ENCODE measurements around the gene BMP7.

The BMP7 gene

DNA sequence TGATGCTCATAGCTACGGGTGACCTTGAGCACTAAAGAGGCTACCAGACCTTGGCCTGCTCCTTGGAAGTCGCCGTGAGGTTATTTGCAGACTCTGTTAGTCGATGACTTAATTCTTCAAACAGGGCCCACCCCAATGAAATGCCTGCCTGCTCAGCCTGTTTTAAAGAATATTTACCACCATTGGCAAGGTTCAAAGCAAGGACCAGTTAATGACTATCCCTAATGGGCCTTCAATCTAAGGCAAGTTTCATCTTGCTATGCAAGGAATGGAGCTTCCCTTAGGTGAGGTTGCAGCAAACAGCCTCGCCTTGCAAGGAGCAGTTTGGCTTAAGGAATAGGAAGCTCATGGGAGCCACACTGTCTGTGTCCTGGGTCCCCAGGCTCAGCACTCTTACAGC is 40.3 kb upstream of the BMP7 start:
- 91 to 98% methylated on average over 4 to 5 of the region's 5 CpGs for WGBS, 2 experiments (ENCODE audit: insufficient coverage in 2 of 2)
- Histone ChIP-seq H3K9me3 (ENCODE audit: control insufficient read depth, low read length) (no peaks in the 10 kb centered on the region), H3K4me3 (ENCODE audit: extremely low read depth, insufficient read depth, low read length, poor library complexity, severe bottlenecking) (no peak overlapping the region), H3K36me3 (ENCODE audit: control insufficient read depth, insufficient read depth, low read length) (no peaks in the 10 kb centered on the region), H3K4me1 (ENCODE audit: control insufficient read depth, insufficient read depth, low read length, poor library complexity, severe bottlenecking) (peaks cover 5% of the 10 kb centered on the region), H3K27ac (ENCODE audit: low read depth, low read length, severe bottlenecking) (no peak overlapping the region)

DNA sequence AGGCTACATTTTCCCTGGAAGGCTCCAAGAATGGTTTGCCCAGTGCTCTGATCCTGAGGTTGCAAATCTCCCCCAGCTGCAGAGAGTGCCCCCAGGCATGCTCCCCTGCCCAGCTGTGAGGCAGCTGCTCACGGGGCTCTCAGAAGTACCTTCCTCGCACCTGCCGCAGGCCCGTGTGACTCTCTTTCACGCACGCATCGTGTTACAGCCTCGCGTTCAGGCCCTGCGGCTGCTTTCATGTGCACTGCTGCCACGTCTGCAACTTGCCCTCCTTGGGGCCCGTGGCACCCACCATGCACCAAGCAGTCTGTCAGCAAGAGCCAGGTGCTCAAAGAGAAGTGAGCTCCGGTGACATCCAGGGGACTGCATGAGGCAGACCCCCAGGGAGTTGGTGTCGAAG is 34.6 kb upstream of the BMP7 start:
- Histone ChIP-seq H3K27ac (ENCODE audit: low read depth, low read length, severe bottlenecking) (no peak overlapping the region), H3K4me3 (ENCODE audit: extremely low read depth, insufficient read depth, low read length, poor library complexity, severe bottlenecking) (no peak overlapping the region), H3K36me3 (ENCODE audit: control insufficient read depth, insufficient read depth, low read length) (no peaks in the 10 kb centered on the region), H3K9me3 (ENCODE audit: control insufficient read depth, low read length) (no peaks in the 10 kb centered on the region), H3K4me1 (ENCODE audit: control insufficient read depth, insufficient read depth, low read length, poor library complexity, severe bottlenecking) (no peaks in the 10 kb centered on the region)
- 76 to 80% methylated on average over 14 of the region's 14 CpGs for WGBS, 2 experiments (ENCODE audit: insufficient coverage in 2 of 2)

DNA sequence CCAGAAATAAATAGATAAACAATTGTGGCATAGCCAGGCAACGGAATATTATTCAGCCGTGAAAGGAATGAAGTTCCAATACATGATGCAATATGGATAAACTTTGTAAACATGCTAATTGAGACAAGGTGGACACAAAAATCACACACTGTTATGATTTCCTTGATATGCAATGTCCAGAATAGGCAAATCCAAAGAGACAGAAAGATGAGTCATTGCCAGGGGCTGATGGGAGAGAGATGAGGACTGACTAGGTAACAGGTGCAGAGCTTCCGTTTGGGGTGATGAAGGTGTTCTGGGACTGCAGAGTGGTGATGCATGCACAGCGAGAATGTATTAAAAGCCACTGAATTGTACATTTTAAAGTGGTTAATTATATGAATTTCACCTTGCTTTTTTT is 32.0 kb upstream of the BMP7 start:
- no peaks in the 10 kb centered on the region for H3K36me3 ChIP-seq (ENCODE audit: control insufficient read depth, insufficient read depth, low read length)
- H3K4me1 ChIP-seq (ENCODE audit: control insufficient read depth, insufficient read depth, low read length, poor library complexity, severe bottlenecking) = no peaks in the 10 kb centered on the region

DNA sequence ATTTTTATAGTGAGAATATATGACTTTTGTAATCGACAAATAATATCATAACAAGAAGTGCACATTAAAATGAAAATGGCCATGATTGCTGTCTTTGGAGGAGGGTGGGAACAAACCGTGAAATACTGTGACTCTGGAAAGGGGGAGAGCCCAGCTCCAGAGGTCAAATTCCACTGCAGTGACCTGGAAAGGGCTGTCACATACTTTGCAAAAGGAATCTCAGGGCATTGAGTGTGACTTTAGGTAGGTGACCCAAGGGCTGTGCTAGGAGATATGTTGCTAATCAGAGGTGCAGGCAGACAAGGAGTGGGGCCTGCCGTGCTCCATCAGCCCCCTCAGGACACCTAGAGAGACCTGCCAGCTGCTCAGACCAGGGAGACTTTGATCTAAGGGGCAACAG is 28.1 kb upstream of the BMP7 start:
- Histone ChIP-seq H3K27ac (ENCODE audit: low read depth, low read length, severe bottlenecking) (no peak overlapping the region), H3K4me1 (ENCODE audit: control insufficient read depth, insufficient read depth, low read length, poor library complexity, severe bottlenecking) (no peaks in the 10 kb centered on the region), H3K4me3 (ENCODE audit: extremely low read depth, insufficient read depth, low read length, poor library complexity, severe bottlenecking) (no peak overlapping the region), H3K36me3 (ENCODE audit: control insufficient read depth, insufficient read depth, low read length) (no peaks in the 10 kb centered on the region), H3K9me3 (ENCODE audit: control insufficient read depth, low read length) (no peaks in the 10 kb centered on the region)
- WGBS, 2 experiments (ENCODE audit: insufficient coverage in 2 of 2) = 16 to 22% methylated on average over 2 of the region's 3 CpGs

More for the DNA sequence above, 32.0 kb upstream of the BMP7 start:
- H3K27ac ChIP-seq (ENCODE audit: low read depth, low read length, severe bottlenecking) = no peak overlapping the region
- no peaks in the 10 kb centered on the region for H3K9me3 ChIP-seq (ENCODE audit: control insufficient read depth, low read length)
- no peak overlapping the region for H3K4me3 ChIP-seq (ENCODE audit: extremely low read depth, insufficient read depth, low read length, poor library complexity, severe bottlenecking)
- 81 to 89% methylated on average over 2 to 3 of the region's 4 CpGs for WGBS, 2 experiments (ENCODE audit: insufficient coverage in 2 of 2)

DNA sequence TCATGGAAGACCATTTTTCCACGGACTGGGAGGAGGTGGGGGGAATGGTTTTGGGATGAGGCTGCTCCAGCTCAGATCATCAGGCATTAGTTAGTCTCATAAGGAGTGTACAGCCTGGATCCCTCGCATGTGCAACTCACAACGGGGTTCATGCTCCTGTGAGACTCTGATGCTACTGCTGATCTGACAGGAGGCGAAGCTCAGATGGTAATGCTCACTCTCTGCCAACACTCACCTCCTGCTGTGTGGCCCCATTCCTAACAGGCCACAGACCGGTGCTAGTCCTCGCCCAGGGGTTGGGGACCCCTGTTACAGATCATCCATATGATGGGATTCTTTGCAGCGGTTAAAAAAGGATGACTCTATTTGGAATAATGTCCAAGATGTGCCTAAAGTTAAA is 27.6 kb upstream of the BMP7 start:
- H3K9me3 ChIP-seq (ENCODE audit: control insufficient read depth, low read length) = no peaks in the 10 kb centered on the region
- no peak overlapping the region for H3K27ac ChIP-seq (ENCODE audit: low read depth, low read length, severe bottlenecking)
- 78 to 87% methylated on average over 5 to 7 of the region's 7 CpGs for WGBS, 2 experiments (ENCODE audit: insufficient coverage in 2 of 2)
- H3K36me3 ChIP-seq (ENCODE audit: control insufficient read depth, insufficient read depth, low read length) = no peaks in the 10 kb centered on the region
- no peaks in the 10 kb centered on the region for H3K4me1 ChIP-seq (ENCODE audit: control insufficient read depth, insufficient read depth, low read length, poor library complexity, severe bottlenecking)
- no peak overlapping the region for H3K4me3 ChIP-seq (ENCODE audit: extremely low read depth, insufficient read depth, low read length, poor library complexity, severe bottlenecking)

DNA sequence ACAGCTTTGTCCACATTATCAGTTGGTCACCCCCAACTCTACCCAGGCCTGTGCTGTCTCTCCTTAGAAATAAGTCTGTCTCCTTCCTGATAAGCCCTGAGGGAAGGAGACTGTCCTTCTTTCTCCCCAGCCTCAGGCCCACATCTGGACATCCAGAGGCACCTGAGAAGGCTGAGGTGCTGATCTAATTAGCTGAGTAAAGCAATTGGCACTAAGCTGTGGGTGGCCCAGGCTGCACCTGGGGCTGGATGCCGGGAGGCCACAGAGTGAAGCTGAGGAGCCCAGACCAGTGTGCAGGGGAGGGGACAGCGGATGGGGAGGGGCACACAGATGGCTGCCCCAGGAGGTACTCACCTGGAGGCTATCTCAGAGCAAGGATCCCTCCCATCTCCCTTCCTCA is 26.2 kb upstream of the BMP7 start:
- Histone ChIP-seq H3K9me3 (ENCODE audit: control insufficient read depth, low read length) (no peaks in the 10 kb centered on the region), H3K27ac (ENCODE audit: low read depth, low read length, severe bottlenecking) (no peak overlapping the region), H3K4me1 (ENCODE audit: control insufficient read depth, insufficient read depth, low read length, poor library complexity, severe bottlenecking) (peaks cover 3% of the 10 kb centered on the region), H3K4me3 (ENCODE audit: extremely low read depth, insufficient read depth, low read length, poor library complexity, severe bottlenecking) (no peak overlapping the region), H3K36me3 (ENCODE audit: control insufficient read depth, insufficient read depth, low read length) (no peaks in the 10 kb centered on the region)
- WGBS, 2 experiments (ENCODE audit: insufficient coverage in 2 of 2) = 83 to 86% methylated on average over 1 to 2 of the region's 2 CpGs

DNA sequence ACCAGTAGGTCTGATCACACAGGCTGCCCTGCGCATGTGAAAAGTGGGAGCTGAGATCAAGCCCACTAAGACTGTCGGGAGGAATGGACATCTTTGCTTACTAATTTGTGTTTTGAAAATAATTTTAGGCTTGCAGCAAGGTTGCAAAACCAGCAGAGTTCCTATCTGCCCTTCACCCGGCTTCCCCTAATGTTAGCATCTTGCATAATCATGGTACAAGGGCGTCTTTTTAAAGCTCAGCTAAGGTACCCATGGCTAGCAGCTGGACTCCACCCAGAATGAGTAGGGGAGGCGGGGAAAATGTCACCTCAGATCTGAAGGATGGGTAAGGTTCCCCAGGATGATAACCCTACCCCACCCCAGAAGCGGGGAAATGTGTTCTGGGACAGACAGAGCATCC is 25.3 kb upstream of the BMP7 start:
- 96 to 100% methylated on average over 3 to 4 of the region's 6 CpGs for WGBS, 2 experiments (ENCODE audit: insufficient coverage in 2 of 2)
- H3K27ac ChIP-seq (ENCODE audit: low read depth, low read length, severe bottlenecking) = no peak overlapping the region
- peaks cover 9% of the 10 kb centered on the region for H3K4me1 ChIP-seq (ENCODE audit: control insufficient read depth, insufficient read depth, low read length, poor library complexity, severe bottlenecking)
- no peak overlapping the region for H3K4me3 ChIP-seq (ENCODE audit: extremely low read depth, insufficient read depth, low read length, poor library complexity, severe bottlenecking)
- no peaks in the 10 kb centered on the region for H3K36me3 ChIP-seq (ENCODE audit: control insufficient read depth, insufficient read depth, low read length)
- H3K9me3 ChIP-seq (ENCODE audit: control insufficient read depth, low read length) = no peaks in the 10 kb centered on the region

DNA sequence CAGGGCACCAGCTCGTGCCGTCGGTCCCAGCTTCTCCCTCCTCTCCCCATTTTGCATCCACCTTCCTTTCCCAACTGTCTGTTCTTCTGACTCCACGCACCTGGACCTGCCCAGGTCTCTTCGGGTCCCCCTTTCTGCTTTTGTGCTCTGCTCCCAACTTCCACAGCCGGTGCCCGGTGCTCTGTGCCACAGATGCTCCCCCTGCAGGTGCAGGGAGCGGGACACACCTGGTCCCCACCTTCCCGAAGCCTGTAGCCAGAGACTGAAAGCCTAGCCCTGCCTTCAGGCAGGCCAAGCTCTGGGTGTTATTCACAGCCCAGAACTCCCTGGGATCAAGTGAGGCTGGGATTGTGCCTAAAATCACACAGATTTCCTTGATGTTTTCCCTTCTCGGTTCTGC is 24.6 kb upstream of the BMP7 start:
- WGBS, 2 experiments (ENCODE audit: insufficient coverage in 2 of 2) = 71 to 89% methylated on average over 9 to 10 of the region's 10 CpGs
- Histone ChIP-seq H3K4me3 (ENCODE audit: extremely low read depth, insufficient read depth, low read length, poor library complexity, severe bottlenecking) (no peak overlapping the region), H3K9me3 (ENCODE audit: control insufficient read depth, low read length) (no peaks in the 10 kb centered on the region), H3K27ac (ENCODE audit: low read depth, low read length, severe bottlenecking) (no peak overlapping the region), H3K4me1 (ENCODE audit: control insufficient read depth, insufficient read depth, low read length, poor library complexity, severe bottlenecking) (peaks cover 9% of the 10 kb centered on the region), H3K36me3 (ENCODE audit: control insufficient read depth, insufficient read depth, low read length) (no peaks in the 10 kb centered on the region)

DNA sequence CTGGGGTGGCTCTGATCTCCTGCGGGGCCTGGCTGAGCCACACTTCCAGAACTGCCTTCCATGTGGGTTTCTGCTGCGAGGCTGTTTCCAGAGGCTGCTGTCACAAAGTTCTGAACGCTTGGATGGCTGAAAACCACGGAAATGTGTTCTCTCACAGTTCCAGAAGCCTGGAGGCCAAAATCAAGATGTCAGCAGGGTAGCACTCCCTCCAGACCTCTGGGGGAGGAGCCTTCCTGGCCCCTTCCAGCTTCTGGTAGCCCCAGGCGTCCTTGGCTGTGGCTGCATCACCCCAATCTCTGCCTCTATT is 23.7 kb upstream of the BMP7 start:
- H3K4me1 ChIP-seq (ENCODE audit: control insufficient read depth, insufficient read depth, low read length, poor library complexity, severe bottlenecking) = peaks cover 9% of the 10 kb centered on the region
- no peak overlapping the region for H3K27ac ChIP-seq (ENCODE audit: low read depth, low read length, severe bottlenecking)

DNA sequence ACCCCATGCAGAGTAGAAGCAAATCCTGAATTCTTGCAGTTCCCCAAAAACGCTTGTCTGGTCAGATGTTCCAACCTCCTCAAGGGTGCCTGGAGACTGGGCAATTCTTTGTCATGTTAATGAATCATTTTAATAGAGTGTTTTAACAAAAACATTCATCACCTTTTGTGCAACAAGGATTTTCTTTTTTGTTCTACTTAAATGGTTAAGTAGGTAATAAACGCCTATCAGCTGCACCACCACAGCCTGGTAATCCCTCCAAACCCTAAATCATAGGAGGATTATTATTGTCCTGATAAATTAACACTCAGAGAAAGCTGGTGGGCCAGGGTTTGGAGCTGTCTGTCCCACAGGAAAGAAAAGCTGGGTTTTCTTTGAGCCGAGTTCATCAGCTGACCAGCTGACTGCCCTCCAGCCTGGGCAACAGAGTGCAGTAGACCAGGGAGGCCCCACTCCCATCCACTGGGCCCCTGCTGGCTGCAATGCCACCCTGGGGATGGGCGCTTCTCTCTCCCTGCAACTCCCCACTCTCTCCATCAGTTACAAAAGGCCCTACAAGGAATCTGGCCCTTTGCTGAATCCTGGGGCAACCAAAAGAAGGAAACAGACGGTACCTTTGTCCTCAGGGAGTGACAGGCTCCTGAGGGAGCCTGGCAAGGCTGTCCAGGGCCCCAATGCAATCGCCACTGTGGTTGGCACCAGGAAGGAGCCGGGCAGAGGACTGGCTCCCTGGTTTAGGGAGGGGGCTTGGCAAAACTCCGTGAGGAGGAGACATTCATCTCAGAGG is 23.1 kb upstream of the BMP7 start:
- 65 to 67% methylated on average over 5 of the region's 8 CpGs for WGBS, 2 experiments (ENCODE audit: insufficient coverage in 2 of 2)
- Histone ChIP-seq H3K4me3 (ENCODE audit: extremely low read depth, insufficient read depth, low read length, poor library complexity, severe bottlenecking) (no peak overlapping the region), H3K27ac (ENCODE audit: low read depth, low read length, severe bottlenecking) (no peak overlapping the region), H3K36me3 (ENCODE audit: control insufficient read depth, insufficient read depth, low read length) (no peaks in the 10 kb centered on the region), H3K9me3 (ENCODE audit: control insufficient read depth, low read length) (no peaks in the 10 kb centered on the region), H3K4me1 (ENCODE audit: control insufficient read depth, insufficient read depth, low read length, poor library complexity, severe bottlenecking) (peaks cover 9% of the 10 kb centered on the region)

More for the DNA sequence above, 23.7 kb upstream of the BMP7 start:
- H3K4me3 ChIP-seq (ENCODE audit: extremely low read depth, insufficient read depth, low read length, poor library complexity, severe bottlenecking) = no peak overlapping the region
- no peaks in the 10 kb centered on the region for H3K36me3 ChIP-seq (ENCODE audit: control insufficient read depth, insufficient read depth, low read length)
- no peaks in the 10 kb centered on the region for H3K9me3 ChIP-seq (ENCODE audit: control insufficient read depth, low read length)
- 76 to 81% methylated on average over 5 of the region's 5 CpGs for WGBS, 2 experiments (ENCODE audit: insufficient coverage in 2 of 2)

DNA sequence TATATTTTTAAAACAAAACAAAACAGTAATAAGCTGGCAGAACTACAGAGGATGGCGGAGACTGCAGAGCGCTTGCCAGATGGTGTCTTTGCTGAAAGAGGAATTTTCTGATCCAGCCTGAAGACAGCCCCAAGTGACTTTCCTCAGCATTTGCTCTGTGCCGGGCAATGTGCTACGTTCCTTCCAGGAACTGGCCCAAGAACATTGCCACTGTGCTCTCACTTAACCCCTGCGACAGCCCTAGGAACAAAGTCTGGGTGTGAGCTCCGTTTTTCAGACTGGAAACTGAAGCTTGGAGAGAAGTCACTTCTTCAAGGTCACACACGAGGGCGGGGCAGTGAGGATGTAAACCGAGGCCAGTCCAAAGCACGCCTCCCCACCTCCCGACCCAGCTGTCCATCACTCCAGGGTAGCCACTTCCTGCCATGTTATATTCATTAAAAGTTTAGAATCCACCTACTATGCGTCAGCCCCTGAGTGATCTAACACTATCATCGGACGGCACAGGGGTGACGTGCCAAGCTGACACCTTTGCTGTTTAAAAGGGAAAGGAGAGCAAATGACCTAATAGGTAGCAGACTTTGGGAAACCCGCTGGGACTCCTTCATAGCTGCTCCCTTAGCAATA is 22.3 kb upstream of the BMP7 start:
- 78 to 89% methylated on average over 15 to 16 of the region's 16 CpGs for WGBS, 2 experiments (ENCODE audit: insufficient coverage in 2 of 2)
- no peak overlapping the region for H3K4me3 ChIP-seq (ENCODE audit: extremely low read depth, insufficient read depth, low read length, poor library complexity, severe bottlenecking)
- peaks cover 9% of the 10 kb centered on the region for H3K4me1 ChIP-seq (ENCODE audit: control insufficient read depth, insufficient read depth, low read length, poor library complexity, severe bottlenecking)
- H3K36me3 ChIP-seq (ENCODE audit: control insufficient read depth, insufficient read depth, low read length) = no peaks in the 10 kb centered on the region
- no peaks in the 10 kb centered on the region for H3K9me3 ChIP-seq (ENCODE audit: control insufficient read depth, low read length)
- H3K27ac ChIP-seq (ENCODE audit: low read depth, low read length, severe bottlenecking) = no peak overlapping the region
